Activated gamma-delta T cell treated with anti-CD3 and anti-CD28 coated beads, Interleukin-2, amount 50 U/mL, for 16 hours (primary cell): Measurements from ENCODE around the gene NCKAP5L.
"Not testable (repeated sequence)": the region's sequence is repeated elsewhere in the genome, so short reads cannot be mapped to it uniquely, and the experiment has no call there.

Source experiments
- DNase-seq: peaks from one replicate; pipeline ENCODE4 v3.0.0-alpha.2; 2020; ENCODE audit warnings: low read depth

The NCKAP5L gene

GRCh38 chr12:49777800-49778748 is 50.1 kb downstream of the NCKAP5L start:
- DNase-seq = peak; percentile 63

- no peak for DNase-seq
These were observed 50.9 kb downstream of the NCKAP5L start for GRCh38 chr12:49777341-49777740.

- DNase-seq = no peak
These were observed 51.4 kb downstream of the NCKAP5L start for GRCh38 chr12:49776858-49777257.

GRCh38 chr12:49776413-49776812 is 51.8 kb downstream of the NCKAP5L start:
- DNase-seq = peak; percentile 23

- DNase-seq = not testable (repeated sequence)
These were observed 55.1 kb downstream of the NCKAP5L start for GRCh38 chr12:49773102-49773501.

- no peak for DNase-seq
These were observed 60.9 kb downstream of the NCKAP5L start for GRCh38 chr12:49767333-49767732.

GRCh38 chr12:49766115-49766455 is 62.1 kb downstream of the NCKAP5L start:
- no peak for DNase-seq

- DNase-seq = no peak
These were observed 64.1 kb downstream of the NCKAP5L start for GRCh38 chr12:49764126-49764525.

GRCh38 chr12:49763006-49763591 is 65.1 kb downstream of the NCKAP5L start:
- peak; percentile 72 for DNase-seq

GRCh38 chr12:49762468-49762847 is 65.8 kb downstream of the NCKAP5L start:
- DNase-seq = peak; percentile 1

GRCh38 chr12:49761677-49762467 is 66.3 kb downstream of the NCKAP5L start:
- no peak for DNase-seq

GRCh38 chr12:49750996-49751393 is 77.2 kb downstream of the NCKAP5L start:
- no peak for DNase-seq

GRCh38 chr12:49750027-49750995 is 77.9 kb downstream of the NCKAP5L start:
- peak; percentile 36 for DNase-seq

- no peak for DNase-seq
These were observed 79.4 kb downstream of the NCKAP5L start for GRCh38 chr12:49748800-49749199.

- no peak for DNase-seq
These were observed 79.9 kb downstream of the NCKAP5L start for GRCh38 chr12:49748306-49748705.

GRCh38 chr12:49744363-49744885 is 83.8 kb downstream of the NCKAP5L start:
- DNase-seq = no peak

- DNase-seq = peak; percentile 85
These were observed 86.2 kb downstream of the NCKAP5L start for GRCh38 chr12:49741882-49742620.
